Measurements from ENCODE around the gene SGCA. TPM values are rescaled to one million over a fixed set of nuclear protein-coding genes. Genes with fewer than 3 reads are reported as not detected.
A peak's percentile ranks its signal among the peaks of the same experiment; 100 is the strongest.

SGCA gene
- total RNA-seq, 1 donor from 2014 or later, result 1.7 TPM

DNA sequence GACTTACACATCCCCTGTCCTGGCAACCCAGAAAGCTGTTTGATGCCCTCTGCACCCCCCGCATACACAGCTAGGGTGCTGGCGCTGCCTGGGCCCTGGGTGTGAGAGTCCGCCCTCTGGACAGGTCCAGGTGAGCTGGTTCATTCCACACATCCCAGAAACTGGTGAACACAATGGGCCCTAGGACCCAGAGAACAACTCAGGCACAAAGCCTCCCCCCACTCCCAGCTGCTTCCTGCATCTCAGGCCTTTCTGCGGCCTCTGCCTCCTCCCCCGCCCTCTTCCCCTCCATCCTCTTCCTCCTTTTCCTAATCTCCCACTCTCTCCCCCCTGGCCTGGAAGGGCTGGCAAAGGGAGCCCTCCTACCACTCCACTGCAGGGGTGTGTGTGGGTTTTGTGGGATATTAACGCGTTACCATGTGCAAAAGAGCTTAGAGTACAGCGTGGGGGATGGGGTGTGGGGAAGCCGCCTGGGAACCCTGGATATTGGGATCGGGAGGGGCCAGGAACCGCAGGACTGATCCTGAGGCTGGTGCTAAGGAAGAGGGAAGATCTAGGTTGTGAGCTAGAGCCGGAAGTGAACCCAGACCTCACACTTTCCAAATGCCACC is 13.8 kb upstream of the SGCA start:
- CTCF ChIA-PET, result interaction anchor here (0.6 to 7.2 kb wide), 10 partner anchors 9 to 302 kb away, joined by 3 to 64 read pairs (median 6); no protein-coding TSS in a partner anchor
- intact Hi-C loops (cut with micrococcal nuclease), result loop anchor here (1.0 kb wide), 1 partner anchor 57 kb away; the partner anchor contains the start of gene PDK2
- Mint-ChIP-seq H3K27me3 (no peaks in the 10 kb centered on the region), H3K4me3 (peak overlapping the region; percentile 93), H3K9me3 (no peaks in the 10 kb centered on the region), H3K27ac (peak overlapping the region; percentile 91), H3K4me1 (peaks cover 27% of the 10 kb centered on the region), H3K36me3 (ENCODE audit: low read depth) (peaks cover 29% of the 10 kb centered on the region)
- DNase-seq (peak; percentile 56), ATAC-seq (ENCODE audit: low read depth) (no peak)
- POLR2A ChIA-PET, result interaction anchor here (0.5 to 7.1 kb wide), 13 partner anchors 9 to 58 kb away, joined by 3 to 82 read pairs (median 6); partner anchors contain the start of gene SAMD14
- TF ChIP-seq, protein P1, sequence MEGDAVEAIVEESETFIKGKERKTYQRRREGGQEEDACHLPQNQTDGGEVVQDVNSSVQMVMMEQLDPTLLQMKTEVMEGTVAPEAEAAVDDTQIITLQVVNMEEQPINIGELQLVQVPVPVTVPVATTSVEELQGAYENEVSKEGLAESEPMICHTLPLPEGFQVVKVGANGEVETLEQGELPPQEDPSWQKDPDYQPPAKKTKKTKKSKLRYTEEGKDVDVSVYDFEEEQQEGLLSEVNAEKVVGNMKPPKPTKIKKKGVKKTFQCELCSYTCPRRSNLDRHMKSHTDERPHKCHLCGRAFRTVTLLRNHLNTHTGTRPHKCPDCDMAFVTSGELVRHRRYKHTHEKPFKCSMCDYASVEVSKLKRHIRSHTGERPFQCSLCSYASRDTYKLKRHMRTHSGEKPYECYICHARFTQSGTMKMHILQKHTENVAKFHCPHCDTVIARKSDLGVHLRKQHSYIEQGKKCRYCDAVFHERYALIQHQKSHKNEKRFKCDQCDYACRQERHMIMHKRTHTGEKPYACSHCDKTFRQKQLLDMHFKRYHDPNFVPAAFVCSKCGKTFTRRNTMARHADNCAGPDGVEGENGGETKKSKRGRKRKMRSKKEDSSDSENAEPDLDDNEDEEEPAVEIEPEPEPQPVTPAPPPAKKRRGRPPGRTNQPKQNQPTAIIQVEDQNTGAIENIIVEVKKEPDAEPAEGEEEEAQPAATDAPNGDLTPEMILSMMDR (IDR thresholded peaks at IDR 0.05), result no peak

GRCh38 chr17:50152736-50153135 is 13.1 kb upstream of the SGCA start:
- ATAC-seq (ENCODE audit: low read depth) (no peak), DNase-seq (no peak)
- CTCF ChIA-PET, result interaction anchor here (0.9 to 7.2 kb wide), 9 partner anchors 9 to 58 kb away, joined by 3 to 64 read pairs (median 7); no protein-coding TSS in a partner anchor
- intact Hi-C loops (cut with micrococcal nuclease), result no loop called here
- Mint-ChIP-seq H3K36me3 (ENCODE audit: low read depth) (peaks cover 22% of the 10 kb centered on the region), H3K27ac (peak overlapping the region; percentile 91), H3K4me3 (peak overlapping the region; percentile 93), H3K4me1 (peaks cover 23% of the 10 kb centered on the region), H3K9me3 (no peaks in the 10 kb centered on the region), H3K27me3 (no peaks in the 10 kb centered on the region)
- TF ChIP-seq, protein P1 (IDR thresholded peaks at IDR 0.05), result no peak
- POLR2A ChIA-PET, result interaction anchor here (0.5 to 7.1 kb wide), 10 partner anchors 8 to 58 kb away, joined by 3 to 82 read pairs (median 8); partner anchors contain the start of gene SAMD14

- no peak for ATAC-seq (ENCODE audit: low read depth)
- intact Hi-C loops (cut with micrococcal nuclease), result no loop called here
- TF ChIP-seq, protein P1 (IDR thresholded peaks at IDR 0.05), result no peak
- ChIA-PET POLR2A (interaction anchor here (0.9 to 1.1 kb wide), 2 partner anchors 11 to 15 kb away, joined by 3 to 4 read pairs; no protein-coding TSS in a partner anchor), CTCF (interaction anchor here (2.2 kb wide), 1 partner anchor 36 kb away, joined by 11 read pairs; no protein-coding TSS in a partner anchor)
- no peaks in the 10 kb centered on the region for H3K27me3 Mint-ChIP-seq
- DNase-seq, result no peak
- no peaks in the 10 kb centered on the region for H3K9me3 Mint-ChIP-seq
- H3K36me3 Mint-ChIP-seq (ENCODE audit: low read depth), result peaks cover 12% of the 10 kb centered on the region
- H3K4me3 Mint-ChIP-seq, result no peak overlapping the region
- peaks cover 23% of the 10 kb centered on the region for H3K4me1 Mint-ChIP-seq
- H3K27ac Mint-ChIP-seq, result peak overlapping the region; percentile 67
Measured at GRCh38 chr17:50153650-50154575, 11.9 kb upstream of the SGCA start.

GRCh38 chr17:50154604-50155003 is 11.2 kb upstream of the SGCA start:
- Mint-ChIP-seq H3K27me3 (no peaks in the 10 kb centered on the region), H3K4me3 (no peak overlapping the region), H3K4me1 (peaks cover 23% of the 10 kb centered on the region), H3K27ac (peak overlapping the region; percentile 50), H3K9me3 (no peaks in the 10 kb centered on the region), H3K36me3 (ENCODE audit: low read depth) (peaks cover 10% of the 10 kb centered on the region)
- ChIA-PET CTCF (no interaction called here), POLR2A (interaction anchor here (0.6 to 1.2 kb wide), 4 partner anchors 8 to 39 kb away, joined by 3 to 4 read pairs (median 4); no protein-coding TSS in a partner anchor)
- intact Hi-C loops (cut with micrococcal nuclease), result no loop called here
- TF ChIP-seq, protein P1 (IDR thresholded peaks at IDR 0.05), result no peak
- ATAC-seq (ENCODE audit: low read depth) (no peak), DNase-seq (no peak)

All from activated B cell treated with CpG ODN at 0.5 μM for 24 hours (primary cell).